Renal pelvis (tissue), 4 donors: Measurements from ENCODE around the gene CDH22. TPM values are rescaled to one million over a fixed set of nuclear protein-coding genes. Genes with fewer than 3 reads are reported as not detected.

Source experiments
- DNase-seq: peaks from one replicate; pipeline ENCODE4 v3.0.0-alpha.2; 2013
- polyA plus RNA-seq, 3 donors: library from polyadenylated mRNA; unstranded; fragments of 120-200 nt; gene quantifications; one replicate each; pipeline ENCODE4 v1.2.1, GENCODE V29; 2013; ENCODE audit not compliant: insufficient read length in 3 of 3

The CDH22 gene
- polyA plus RNA-seq, 3 donors, result 0.04 TPM; not detected in 2

DNA sequence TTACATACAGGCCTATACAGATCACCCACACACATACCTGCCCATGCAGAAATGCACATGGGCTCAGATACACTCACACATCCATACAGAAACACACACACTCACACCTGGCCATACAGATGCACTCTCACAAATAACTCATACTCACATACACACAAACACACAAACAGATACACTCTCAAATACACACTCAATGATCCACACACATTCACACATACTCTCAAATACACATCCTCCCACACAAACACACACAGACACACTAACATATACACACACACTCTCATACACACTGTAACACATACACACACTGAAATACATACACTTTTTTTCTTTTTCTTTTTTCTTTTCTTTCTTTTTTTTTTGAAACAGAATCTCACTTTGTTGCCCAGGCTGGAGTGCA is 90.7 kb downstream of the CDH22 start:
- no peak for DNase-seq

DNA sequence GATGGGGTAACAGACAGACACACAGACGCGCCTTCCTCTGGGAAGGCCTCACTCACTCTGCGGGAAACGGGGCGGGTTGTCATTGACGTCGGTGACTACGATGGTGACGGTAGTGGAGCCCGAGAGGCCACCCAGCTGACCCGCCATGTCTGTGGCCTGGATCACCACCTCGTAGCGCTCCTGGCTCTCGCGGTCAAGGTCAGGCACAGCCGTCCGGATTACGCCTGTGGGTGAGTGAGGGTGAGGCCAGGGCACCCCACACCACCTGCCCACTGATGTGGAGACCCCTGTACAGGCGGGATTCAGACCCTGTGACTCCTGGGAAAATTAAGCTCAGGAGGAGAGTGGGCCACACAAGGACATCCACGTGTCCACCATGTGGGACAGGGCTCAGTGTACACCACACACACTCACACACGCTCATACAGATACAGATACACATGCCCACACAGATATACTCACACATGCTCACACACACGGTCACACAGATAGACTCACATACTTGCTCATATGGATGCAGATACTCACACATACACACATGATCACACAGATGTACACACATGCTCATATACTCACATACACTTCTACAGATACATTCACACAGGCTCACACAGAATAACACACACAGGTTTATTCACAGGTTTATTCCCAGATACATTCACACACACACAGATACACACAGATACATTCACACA is 91.4 kb downstream of the CDH22 start:
- DNase-seq, result no peak

DNA sequence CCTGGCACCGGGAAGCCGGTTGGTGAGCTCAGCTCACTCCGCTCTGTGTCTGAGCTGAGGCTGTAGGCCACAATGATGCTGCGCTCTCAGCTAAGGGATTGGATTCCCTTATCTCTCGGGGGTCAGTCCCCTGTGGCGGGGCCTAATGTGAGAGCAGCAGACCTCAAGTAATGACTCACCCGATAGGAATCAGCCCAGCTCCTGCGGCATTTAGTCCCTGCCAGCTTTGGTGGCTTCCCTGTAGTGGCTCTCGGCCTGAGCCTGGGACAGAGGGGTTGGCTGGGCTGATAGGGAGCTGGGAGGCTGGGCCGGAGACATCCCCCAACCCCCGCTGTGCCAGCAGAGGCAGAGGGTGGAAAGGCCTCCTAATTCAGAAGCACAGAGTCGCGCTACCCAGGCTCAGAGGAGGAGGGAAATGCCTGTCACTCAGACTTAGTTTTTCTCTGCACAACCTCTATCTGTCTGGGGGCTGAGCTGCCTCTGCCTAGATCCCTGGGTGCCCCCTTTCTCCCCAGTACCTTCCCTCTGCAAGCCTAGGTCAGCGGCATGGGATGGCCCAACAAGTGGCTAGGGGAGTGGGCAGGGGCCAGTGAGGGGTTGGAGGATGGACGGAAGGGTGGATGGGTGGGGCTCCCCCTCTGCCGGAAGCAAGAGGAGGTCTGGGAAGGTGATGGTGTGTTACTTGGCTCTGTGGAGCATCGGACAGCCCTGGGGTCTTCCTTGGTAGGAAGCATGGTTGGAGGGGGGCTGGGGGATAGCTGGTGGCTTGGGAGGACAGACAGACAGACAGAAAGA is 92.2 kb downstream of the CDH22 start:
- DNase-seq, result no peak

DNA sequence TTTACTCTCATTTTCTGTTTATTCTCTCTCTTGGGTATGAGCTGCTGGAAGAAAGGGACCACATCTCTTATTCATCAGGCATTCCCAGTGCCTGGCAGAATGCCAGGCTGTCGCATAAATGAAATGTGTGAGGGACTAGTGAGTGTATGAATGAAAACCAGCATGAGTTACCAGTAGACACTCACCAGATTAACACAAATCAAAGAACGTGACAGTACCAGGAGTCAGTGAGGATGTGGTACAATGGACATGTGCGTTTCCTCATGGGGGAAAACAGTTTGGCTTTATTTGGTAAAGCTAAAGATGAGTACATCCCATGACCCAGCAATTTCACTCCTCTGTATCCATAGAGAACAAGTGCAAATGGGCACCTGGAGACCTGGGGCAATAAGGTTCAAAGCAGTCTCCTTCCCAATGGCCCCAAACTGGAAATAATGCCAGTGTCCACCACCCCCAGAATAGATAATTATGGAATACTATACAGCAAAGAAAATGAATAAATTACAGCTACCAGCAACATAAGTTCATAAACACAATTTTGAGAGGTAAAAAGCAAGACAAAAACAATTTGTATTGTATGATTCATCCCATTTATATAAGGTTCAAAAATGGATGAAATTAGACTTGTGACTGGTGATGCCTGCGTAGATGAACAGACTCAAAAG is 93.3 kb downstream of the CDH22 start:
- no peak for DNase-seq

DNA sequence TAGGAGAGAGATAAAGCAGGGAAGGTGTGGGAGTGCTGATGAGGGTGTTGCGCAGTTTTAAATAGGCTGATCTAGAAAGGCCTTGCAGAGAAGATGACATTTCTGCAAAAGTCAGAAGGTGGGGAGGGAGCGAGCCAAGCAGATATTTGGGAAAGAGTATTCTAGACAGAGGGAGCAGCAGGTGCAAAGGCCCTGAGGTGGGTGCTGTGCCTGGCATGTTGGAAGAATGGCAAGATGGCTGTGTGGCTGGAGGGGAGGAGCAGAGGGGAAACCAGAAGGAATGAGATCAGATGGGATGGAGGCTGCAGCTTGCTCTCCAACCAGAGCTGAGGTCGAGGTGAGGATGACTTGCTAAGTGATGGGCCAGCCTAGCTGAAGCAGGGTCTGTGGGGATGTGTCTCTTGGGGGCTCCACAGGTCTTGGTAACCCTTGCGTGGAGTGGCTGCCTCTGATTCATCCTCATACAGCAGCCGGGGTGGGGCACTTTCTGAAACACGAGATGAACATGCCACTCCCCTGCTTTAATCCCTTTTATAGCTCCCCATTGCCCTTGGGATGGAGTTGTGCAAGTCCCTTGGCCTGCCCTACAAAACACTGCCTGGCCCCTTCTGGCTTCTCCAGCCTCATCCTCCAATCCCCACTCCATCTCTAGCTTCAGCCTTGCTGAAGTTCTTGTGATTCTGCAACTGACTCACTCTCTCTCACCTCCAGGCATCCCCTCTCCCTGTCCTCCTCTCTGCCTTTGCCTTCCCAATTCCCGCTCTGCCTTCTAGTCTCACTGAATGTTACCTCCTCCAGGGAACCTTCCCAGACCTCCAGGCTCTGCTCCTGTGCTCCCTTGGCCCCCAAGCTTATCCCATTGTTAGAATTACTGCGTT is 94.1 kb downstream of the CDH22 start:
- no peak for DNase-seq

DNA sequence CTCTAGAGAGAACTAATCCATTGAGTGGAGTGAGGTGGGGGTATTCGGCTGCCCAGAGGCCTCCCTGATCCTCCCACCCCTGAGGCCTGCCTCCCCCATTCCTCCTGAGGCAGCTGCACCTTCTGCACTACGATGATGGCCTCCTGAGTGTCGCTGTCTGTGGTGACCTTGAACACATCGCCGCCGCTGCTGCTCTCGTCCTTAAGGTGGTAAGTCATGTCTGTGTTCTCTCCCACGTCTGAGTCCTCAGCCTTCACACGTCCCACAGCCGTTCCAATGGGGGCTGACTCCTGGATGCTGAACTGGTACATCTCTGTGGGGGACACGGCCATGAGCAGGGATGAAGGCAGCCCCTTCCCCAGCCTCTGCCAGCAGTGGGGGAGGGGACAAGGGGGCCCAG is 95.4 kb downstream of the CDH22 start:
- DNase-seq, result no peak

DNA sequence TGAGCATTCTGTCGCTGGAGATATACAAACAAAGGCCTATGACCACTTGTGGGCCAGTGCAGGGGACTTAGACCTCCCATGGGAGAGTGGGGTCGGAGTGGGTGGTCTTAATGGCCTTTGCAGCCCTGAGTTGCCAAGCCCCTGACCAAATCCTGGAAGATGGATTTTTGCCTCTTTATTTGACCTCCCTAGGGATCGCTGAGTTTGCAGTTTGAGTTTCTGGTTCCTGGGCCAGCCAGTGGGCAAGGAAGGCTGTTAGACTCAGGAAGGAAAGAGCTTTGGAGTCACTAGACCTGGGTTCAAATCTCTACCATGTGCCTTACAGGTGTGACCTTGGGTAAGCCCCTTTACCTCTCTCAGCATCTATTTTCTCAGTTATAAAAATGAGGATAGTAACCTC is 96.0 kb downstream of the CDH22 start:
- no peak for DNase-seq

DNA sequence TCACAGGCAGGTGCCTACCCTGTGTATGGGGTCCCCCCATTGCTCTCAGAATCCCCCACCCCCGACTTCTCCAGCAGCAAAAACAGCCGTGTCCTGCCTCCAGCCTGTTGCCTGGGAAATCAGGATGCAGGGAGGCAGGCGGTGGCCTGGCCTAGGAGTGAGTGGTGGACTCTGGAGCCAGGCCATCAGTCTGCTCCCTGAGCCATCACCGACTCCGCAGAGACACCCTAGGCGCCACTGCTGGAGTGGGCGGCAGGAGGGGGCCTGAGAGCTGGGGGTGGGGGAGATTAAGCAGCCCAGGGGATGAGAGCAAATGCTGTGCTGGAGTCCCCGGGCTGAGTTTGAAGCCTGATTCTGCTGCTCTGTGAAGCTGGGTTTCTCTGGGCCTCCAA is 97.0 kb downstream of the CDH22 start:
- no peak for DNase-seq

DNA sequence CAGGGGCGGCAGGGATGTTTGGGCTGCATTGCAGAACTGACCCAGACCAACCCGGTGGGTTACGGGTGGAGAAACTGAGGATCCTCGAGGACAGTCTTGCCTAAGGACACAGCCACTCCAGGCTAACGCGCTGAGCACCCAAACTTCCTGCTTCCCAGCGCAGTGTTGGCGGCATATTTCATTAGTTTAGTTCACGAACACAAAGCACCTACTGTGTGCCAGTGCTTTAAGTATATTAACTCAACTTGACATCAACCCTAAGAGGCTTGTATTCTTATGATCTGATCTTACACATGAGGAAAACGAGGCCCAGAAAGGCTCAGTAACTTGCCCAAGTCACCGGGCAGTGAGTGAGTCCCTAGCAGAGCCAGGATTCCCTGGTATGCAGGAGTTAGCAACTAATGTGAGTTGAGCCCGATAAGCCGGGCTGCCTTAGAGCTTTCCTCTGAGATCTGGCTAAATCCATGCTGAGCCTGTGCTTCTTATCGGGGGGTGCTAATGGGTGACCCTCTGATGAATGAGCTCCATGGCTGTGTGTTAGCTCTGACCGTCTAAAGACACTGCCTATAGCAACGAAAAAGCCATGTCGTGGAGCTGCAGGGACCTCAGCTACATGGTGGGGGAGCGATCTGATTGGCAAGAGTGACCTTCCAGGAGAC is 97.5 kb downstream of the CDH22 start:
- no peak for DNase-seq

DNA sequence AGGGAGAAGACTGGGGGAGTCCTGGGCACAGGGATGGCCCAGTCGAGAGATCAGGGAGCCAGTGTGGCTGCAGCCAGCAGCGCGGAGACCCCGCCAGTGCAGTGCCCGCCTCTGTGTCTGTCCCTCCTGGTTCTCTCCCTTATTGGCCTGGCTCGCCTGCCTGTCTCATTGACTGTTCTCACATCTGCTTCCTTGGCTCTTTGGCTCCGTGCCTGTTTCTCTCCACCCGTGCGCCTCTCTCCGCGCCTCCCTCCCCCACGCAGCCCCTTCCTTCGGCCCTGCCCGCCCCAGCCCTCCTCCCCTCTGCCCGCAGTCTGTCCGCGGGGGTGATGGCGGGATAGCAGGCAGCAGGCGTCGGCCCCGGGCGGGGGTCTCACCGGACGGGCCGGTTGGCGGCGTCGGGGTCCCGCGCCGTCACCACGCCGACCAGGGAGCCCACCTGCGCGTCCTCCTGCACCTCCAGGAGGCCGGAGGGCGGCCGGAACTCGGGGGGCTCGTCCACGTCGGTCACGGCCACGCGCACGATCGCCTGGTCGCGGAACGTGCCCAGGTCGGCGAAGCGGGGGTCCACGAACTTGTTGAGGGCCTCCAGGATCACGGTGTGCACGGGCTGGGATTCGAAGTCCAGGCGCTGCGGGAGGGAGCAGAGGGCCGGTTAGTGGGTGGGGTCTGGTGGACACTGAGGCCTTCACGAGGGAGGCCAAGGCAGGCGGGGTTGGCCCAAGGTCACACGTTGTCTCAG is 98.2 kb downstream of the CDH22 start:
- no peak for DNase-seq

DNA sequence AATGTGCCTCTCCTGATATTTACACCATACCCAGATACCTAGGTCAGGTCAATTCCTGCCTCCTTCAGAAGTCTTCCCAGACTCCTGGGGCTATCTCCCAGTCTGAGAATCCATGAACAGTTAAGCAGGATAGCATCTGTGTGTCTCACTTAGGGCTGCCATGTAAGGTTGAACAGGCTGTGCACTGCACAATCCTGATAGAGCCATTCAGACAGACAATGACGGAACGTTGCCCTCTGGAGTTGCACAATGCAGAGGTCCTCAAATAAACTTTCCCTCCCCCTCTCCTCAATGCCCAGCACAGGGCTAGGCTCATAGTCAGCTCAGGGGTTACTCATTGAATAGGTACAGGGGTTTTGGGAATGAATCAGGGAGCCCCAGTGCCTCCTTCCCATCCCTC is 100.5 kb downstream of the CDH22 start:
- no peak for DNase-seq

DNA sequence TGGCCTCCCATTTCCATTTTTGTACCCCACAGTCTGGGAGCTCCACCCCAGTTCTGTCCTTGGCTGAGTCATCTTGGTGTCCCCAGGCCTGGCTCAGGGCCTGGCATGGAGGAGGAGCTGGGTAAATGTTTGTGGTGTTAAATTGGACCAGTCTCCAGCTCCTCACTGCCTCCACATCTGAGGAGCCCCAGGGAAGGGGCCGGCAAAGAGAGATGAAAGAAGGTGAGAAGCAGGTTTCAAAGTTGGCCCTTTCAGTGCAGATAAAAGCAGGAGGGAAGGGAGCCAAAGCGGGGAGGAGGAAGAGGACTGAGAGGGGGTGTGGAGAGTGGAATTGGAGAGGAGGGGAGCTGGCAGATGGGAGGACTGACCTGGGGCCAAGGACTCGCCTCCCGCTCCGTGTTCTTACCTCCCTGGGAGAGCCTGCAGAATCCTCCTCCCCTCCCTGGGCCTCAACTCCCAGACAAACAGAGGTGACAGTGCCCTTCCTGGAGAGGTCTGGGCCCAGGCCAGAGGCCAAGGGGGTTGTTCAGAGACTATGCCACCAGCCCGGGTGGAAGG is 101.2 kb downstream of the CDH22 start:
- no peak for DNase-seq

DNA sequence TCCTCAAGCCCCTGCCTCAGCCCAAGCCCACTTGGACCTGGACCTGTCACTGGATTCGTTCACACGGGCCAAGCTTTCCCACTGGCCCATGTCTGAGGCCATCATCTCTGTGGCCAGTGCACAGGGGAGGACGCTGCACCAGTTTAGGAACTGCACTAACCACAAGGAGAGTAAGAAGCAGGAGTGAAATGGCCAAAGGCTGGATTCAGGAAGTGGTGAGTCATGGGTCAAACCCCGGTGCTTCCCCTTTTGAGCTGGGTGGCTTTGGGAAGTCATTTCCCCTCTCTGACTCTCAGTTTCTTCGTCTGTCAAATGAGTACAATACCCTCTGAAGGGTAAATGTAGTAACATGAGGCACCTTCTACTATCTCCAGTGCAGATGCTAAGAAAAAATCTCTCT is 102.3 kb downstream of the CDH22 start:
- DNase-seq, result no peak

DNA sequence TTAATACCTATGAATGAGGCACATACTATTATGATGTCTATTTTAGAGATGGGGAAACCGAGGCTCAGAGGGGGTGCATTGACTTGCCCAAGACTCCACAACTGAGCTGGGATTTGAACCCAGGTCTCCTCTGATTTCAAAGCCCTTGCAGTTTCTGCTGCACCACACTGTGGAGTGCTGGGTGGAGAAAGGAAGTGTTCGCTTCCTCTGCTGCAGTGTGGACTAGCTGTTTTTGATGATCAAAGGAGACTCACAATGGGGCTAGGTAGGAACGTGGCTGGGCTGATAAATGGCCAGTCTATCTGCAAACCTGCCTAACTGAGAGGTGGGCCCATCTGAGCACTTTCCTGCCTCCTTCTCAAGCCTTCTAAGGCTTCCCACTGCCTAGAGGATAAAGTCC is 102.9 kb downstream of the CDH22 start:
- no peak for DNase-seq

DNA sequence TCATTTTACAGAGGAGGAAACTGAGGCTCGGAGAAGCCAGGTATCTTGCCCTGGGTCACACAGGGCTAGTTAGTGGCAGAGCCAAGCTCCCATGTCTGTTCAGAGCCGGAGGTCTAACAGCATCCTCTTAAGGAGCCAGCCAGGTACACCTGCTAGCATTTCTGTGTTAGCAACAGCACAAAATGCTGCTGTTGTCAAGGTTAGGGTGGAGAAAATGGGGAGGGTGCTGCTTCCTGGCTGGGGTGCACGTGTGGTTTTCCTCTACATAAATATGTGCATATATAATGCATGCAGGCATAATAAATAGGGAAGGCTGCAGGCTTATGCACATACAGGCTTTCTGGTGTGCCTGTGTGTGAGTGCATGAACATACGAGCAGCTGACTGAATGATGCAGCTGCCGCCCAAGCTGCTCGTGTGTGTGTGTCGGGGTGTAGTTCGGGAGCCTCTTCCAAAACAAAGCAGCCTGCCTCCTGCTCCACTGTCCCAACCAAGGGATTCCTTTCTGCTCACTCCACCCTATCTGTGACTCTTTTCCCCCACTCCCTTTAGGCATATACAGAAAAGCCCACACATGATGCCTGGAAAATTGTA is 103.6 kb downstream of the CDH22 start:
- no peak for DNase-seq

DNA sequence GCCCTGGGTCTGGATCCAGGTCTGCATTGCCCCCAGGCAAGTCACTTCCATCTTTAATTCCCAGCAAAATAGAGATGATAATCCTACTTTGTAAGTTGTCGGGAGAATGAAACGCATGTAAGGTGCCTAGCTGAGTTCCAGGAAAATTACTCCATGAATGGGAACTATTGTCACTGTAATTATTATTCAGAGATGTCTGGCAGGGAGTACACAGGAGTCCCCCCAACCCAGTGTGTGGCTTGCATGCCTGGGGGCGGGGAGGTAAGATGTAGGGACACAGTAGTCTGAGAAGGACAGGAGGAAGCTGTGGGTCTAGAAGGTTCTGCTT is 104.8 kb downstream of the CDH22 start:
- no peak for DNase-seq

DNA sequence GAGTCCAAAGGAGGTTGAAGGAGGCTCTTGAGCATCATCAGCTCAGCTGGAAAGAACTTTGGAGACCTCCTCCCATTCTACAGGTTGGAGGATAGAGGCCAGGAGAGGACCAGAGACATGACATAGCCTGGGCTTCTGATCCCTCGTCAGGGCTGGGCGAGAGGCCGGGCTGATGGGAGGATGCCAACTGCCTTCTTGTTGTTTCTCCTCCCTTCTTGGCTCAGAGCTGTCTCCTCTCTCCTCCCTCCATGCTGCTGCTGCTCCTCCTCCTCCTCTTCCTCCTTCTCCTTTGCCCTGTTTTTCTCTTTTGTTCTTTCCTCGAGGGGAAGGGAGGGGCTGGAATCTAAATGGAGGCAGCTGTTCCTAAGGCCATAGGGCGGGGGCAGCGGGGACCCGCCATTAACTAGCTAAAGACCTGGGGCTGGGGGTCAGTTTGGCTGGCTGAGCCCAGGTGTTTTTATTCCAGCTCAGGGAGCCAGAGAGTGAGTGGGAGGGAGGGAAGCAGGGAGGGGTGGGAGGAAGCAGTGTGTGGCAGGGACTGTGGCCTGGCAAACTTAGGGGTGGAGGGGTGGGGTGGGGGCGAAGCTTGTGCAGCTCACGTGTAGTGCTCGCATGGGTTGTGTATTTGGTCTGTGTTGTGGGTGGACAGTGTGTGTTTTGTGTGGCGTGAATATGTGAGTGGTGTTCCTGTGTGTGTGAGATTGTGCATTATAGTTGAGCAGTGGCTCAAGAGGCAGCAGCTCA is 105.4 kb downstream of the CDH22 start:
- no peak for DNase-seq

DNA sequence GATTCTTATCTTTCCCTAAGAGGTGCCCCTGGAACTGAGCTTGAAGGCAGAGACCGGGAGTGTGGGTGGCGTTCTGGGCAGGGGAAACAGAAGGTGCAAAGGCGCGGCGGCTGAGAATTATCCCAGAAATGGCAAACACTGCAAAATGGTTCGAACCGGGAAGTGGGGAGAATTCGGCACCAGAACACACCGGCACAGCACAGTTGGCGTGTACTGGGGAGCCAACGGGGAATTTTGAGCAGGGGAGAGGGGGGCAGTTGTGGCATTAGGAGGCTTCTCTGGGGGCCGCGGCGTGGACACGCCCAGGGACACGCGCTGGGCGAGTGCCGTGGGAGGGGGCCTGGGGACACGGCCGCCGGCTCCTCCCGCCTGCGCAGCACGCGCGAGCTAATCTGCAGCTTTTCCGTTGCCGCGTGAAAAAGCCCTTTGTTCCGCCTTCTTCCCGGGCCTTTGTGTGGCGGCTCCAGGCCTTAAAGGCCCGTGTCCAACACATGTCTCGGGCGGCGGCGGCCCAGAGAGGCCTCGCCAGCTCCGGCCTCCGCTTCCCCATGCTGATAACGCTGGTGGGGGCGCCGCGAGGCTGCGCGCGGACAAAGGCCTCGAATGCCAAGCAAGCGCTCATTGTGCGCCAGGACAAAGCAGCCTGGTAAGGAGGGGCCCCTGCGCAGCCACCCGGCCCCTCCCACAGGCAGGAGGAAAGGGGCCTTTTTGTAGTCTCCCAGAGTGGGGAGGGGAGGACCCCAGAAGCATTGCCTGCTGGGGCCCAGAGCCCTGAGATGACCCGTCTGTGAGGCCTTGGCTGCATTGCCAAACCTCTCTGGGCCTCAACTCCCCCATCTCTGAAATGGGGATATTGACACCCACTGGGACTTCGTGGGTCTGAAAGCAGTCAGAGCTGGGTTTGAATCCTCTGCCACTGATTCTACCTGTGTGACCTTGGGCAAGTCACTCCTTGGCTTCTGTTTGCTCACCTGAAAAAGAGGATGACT is 107.4 kb downstream of the CDH22 start:
- DNase-seq, result no peak
